Gastrocnemius medialis (tissue), 4 donors: ENCODE results near the gene PRR12.

Experiments used
- CTCF ChIP-seq, 5 experiments: fragments of 450-650 bp in 3 of 5; fragments of 200-600 bp in 2 of 5; sonication (generic) in 2 of 5; IDR thresholded peaks in 4 of 5; conservative IDR thresholded peaks in 1 of 5; 1 replicate in 4 of 5; 2 replicates in 1 of 5; pipeline ENCODE4 v1.5.1; 2016 to 2019; ENCODE audit warnings: antibody characterized with exemption in 5 of 5, mild to moderate bottlenecking in 3 of 5, moderate library complexity in 3 of 5
- POLR2A ChIP-seq, 2 donors: fragments of 450-650 bp; IDR thresholded peaks; one replicate each; pipeline ENCODE4 v1.6.1; 2017; ENCODE audit warnings: antibody characterized with exemption in 2 of 2, mild to moderate bottlenecking in 2 of 2, moderate library complexity in 2 of 2

GRCh38 chr19:49570138-49570856, 20.7 kb upstream of the PRR12 start:
- TF ChIP-seq CTCF (IDR thresholded peaks at IDR 0.05 in 4 of 5, conservative IDR thresholded peaks at IDR 0.05 in 1 of 5) (peak; percentile 92 to 99 (median 98)), POLR2A (IDR thresholded peaks at IDR 0.05) (no peak)
